Measurements from ENCODE around the gene CEP164.

The CEP164 gene

GRCh38 chr11:117420598-117420997, 92.9 kb downstream of the CEP164 start:
- DNase-seq (ENCODE audit: low spot score), result no peak

- DNase-seq (ENCODE audit: low spot score), result no peak
Measured at GRCh38 chr11:117421041-117421440, 93.4 kb downstream of the CEP164 start.

- no peak for DNase-seq (ENCODE audit: low spot score)
Measured at GRCh38 chr11:117421476-117421875, 93.8 kb downstream of the CEP164 start.

GRCh38 chr11:117423046-117423575, 95.5 kb downstream of the CEP164 start:
- no peak for DNase-seq (ENCODE audit: low spot score)

- DNase-seq (ENCODE audit: low spot score), result no peak
Measured at GRCh38 chr11:117424781-117425180, 97.1 kb downstream of the CEP164 start.

GRCh38 chr11:117425679-117426296, 98.1 kb downstream of the CEP164 start:
- no peak for DNase-seq (ENCODE audit: low spot score)

- peak; percentile 80 for DNase-seq (ENCODE audit: low spot score)
Measured at GRCh38 chr11:117426297-117426685, 98.6 kb downstream of the CEP164 start.

GRCh38 chr11:117426941-117427340, 99.3 kb downstream of the CEP164 start:
- DNase-seq (ENCODE audit: low spot score), result no peak

- no peak for DNase-seq (ENCODE audit: low spot score)
Measured at GRCh38 chr11:117427356-117427874, 99.8 kb downstream of the CEP164 start.

- no peak for DNase-seq (ENCODE audit: low spot score)
Measured at GRCh38 chr11:117428186-117428855, 100.7 kb downstream of the CEP164 start.

GRCh38 chr11:117428856-117429229, 101.2 kb downstream of the CEP164 start:
- DNase-seq (ENCODE audit: low spot score), result no peak

- DNase-seq (ENCODE audit: low spot score), result no peak
Measured at GRCh38 chr11:117430293-117430955, 102.8 kb downstream of the CEP164 start.

- DNase-seq (ENCODE audit: low spot score), result no peak
Measured at GRCh38 chr11:117431436-117431835, 103.8 kb downstream of the CEP164 start.

GRCh38 chr11:117433717-117434116, 106.1 kb downstream of the CEP164 start:
- DNase-seq (ENCODE audit: low spot score), result no peak

- DNase-seq (ENCODE audit: low spot score), result no peak
Measured at GRCh38 chr11:117434481-117434880, 106.8 kb downstream of the CEP164 start.

- no peak for DNase-seq (ENCODE audit: low spot score)
Measured at GRCh38 chr11:117435326-117435725, 107.7 kb downstream of the CEP164 start.

GRCh38 chr11:117437041-117437790, 109.6 kb downstream of the CEP164 start:
- no peak for DNase-seq (ENCODE audit: low spot score)

- DNase-seq (ENCODE audit: low spot score), result no peak
Measured at GRCh38 chr11:117437791-117438130, 110.1 kb downstream of the CEP164 start.

- DNase-seq (ENCODE audit: low spot score), result no peak
Measured at GRCh38 chr11:117438371-117439000, 110.8 kb downstream of the CEP164 start.

- no peak for DNase-seq (ENCODE audit: low spot score)
Measured at GRCh38 chr11:117439256-117439655, 111.6 kb downstream of the CEP164 start.

GRCh38 chr11:117440258-117440657, 112.6 kb downstream of the CEP164 start:
- DNase-seq (ENCODE audit: low spot score), result no peak

All from putamen (tissue), 1 donor.